ENCODE measurements around the gene HMG20A. TPM values are rescaled to one million over a fixed set of nuclear protein-coding genes. Genes with fewer than 3 reads are reported as not detected.

HMG20A gene
- total RNA-seq, 2 donors from 2014 or later, result 43.1 to 44.6 TPM

- H3K4me1 Mint-ChIP-seq (ENCODE audit: low read depth), result peaks cover 27% of the 10 kb centered on the region
- no peak overlapping the region for H3K27ac Mint-ChIP-seq
- H3K27me3 Mint-ChIP-seq (ENCODE audit: low read depth), result no peaks in the 10 kb centered on the region
- DNase-seq, result no peak
- no peaks in the 10 kb centered on the region for H3K9me3 Mint-ChIP-seq
- no peak for ATAC-seq (replicated peaks in 1 of 2)
- H3K4me3 Mint-ChIP-seq, result no peak overlapping the region
- no peaks in the 10 kb centered on the region for H3K36me3 Mint-ChIP-seq (ENCODE audit: insufficient read depth in 2 of 2)
Observed at GRCh38 chr15:77494073-77494867, 73.6 kb downstream of the HMG20A start.

GRCh38 chr15:77494964-77495363 lies 74.3 kb downstream of the HMG20A start:
- ATAC-seq (replicated peaks in 1 of 2), result no peak
- Mint-ChIP-seq H3K4me3 (no peak overlapping the region), H3K36me3 (ENCODE audit: insufficient read depth in 2 of 2) (no peaks in the 10 kb centered on the region), H3K9me3 (no peaks in the 10 kb centered on the region), H3K4me1 (ENCODE audit: low read depth) (peaks cover 27% of the 10 kb centered on the region), H3K27ac (no peak overlapping the region), H3K27me3 (ENCODE audit: low read depth) (no peaks in the 10 kb centered on the region)
- no peak for DNase-seq

- no peaks in the 10 kb centered on the region for H3K27me3 Mint-ChIP-seq (ENCODE audit: low read depth)
- no peak overlapping the region for H3K27ac Mint-ChIP-seq
- DNase-seq, result no peak
- no peaks in the 10 kb centered on the region for H3K9me3 Mint-ChIP-seq
- no peaks in the 10 kb centered on the region for H3K36me3 Mint-ChIP-seq (ENCODE audit: insufficient read depth in 2 of 2)
- peaks cover 25% of the 10 kb centered on the region for H3K4me1 Mint-ChIP-seq (ENCODE audit: low read depth)
- H3K4me3 Mint-ChIP-seq, result no peak overlapping the region
- no peak for ATAC-seq (replicated peaks in 1 of 2)
Observed at GRCh38 chr15:77495838-77496596, 75.3 kb downstream of the HMG20A start.

GRCh38 chr15:77496715-77497109 lies 76.0 kb downstream of the HMG20A start:
- no peaks in the 10 kb centered on the region for H3K27me3 Mint-ChIP-seq (ENCODE audit: low read depth)
- no peaks in the 10 kb centered on the region for H3K36me3 Mint-ChIP-seq (ENCODE audit: insufficient read depth in 2 of 2)
- ATAC-seq (replicated peaks in 1 of 2), result peak; percentile 71 to 72
- DNase-seq, result peak; percentile 72 to 79
- no peak overlapping the region for H3K27ac Mint-ChIP-seq
- H3K4me1 Mint-ChIP-seq (ENCODE audit: low read depth), result peaks cover 31% of the 10 kb centered on the region
- no peak overlapping the region for H3K4me3 Mint-ChIP-seq
- H3K9me3 Mint-ChIP-seq, result no peaks in the 10 kb centered on the region

GRCh38 chr15:77497110-77497737 lies 76.5 kb downstream of the HMG20A start:
- Mint-ChIP-seq H3K27ac (no peak overlapping the region), H3K27me3 (ENCODE audit: low read depth) (no peaks in the 10 kb centered on the region), H3K4me3 (no peak overlapping the region), H3K4me1 (ENCODE audit: low read depth) (peaks cover 31% of the 10 kb centered on the region), H3K9me3 (no peaks in the 10 kb centered on the region), H3K36me3 (ENCODE audit: insufficient read depth in 2 of 2) (no peaks in the 10 kb centered on the region)
- DNase-seq, result no peak
- ATAC-seq (replicated peaks in 1 of 2), result no peak

- no peak overlapping the region for H3K27ac Mint-ChIP-seq
- no peak for ATAC-seq (replicated peaks in 1 of 2)
- no peaks in the 10 kb centered on the region for H3K36me3 Mint-ChIP-seq (ENCODE audit: insufficient read depth in 2 of 2)
Observed at GRCh38 chr15:77497942-77498361, 77.3 kb downstream of the HMG20A start.

GRCh38 chr15:77499087-77499760 lies 78.5 kb downstream of the HMG20A start:
- ATAC-seq (replicated peaks in 1 of 2) (no peak), DNase-seq (no peak)
- H3K27ac Mint-ChIP-seq, result no peak overlapping the region
- no peak overlapping the region for H3K4me3 Mint-ChIP-seq
- no peaks in the 10 kb centered on the region for H3K27me3 Mint-ChIP-seq (ENCODE audit: low read depth)
- no peaks in the 10 kb centered on the region for H3K36me3 Mint-ChIP-seq (ENCODE audit: insufficient read depth in 2 of 2)
- no peaks in the 10 kb centered on the region for H3K9me3 Mint-ChIP-seq
- peaks cover 11% of the 10 kb centered on the region for H3K4me1 Mint-ChIP-seq (ENCODE audit: low read depth)

More at GRCh38 chr15:77497942-77498361, 77.3 kb downstream of the HMG20A start:
- Mint-ChIP-seq H3K9me3 (no peaks in the 10 kb centered on the region), H3K27me3 (ENCODE audit: low read depth) (no peaks in the 10 kb centered on the region), H3K4me1 (ENCODE audit: low read depth) (peaks cover 24% of the 10 kb centered on the region), H3K4me3 (no peak overlapping the region)
- DNase-seq, result no peak

GRCh38 chr15:77500989-77501388 lies 80.3 kb downstream of the HMG20A start:
- no peak for DNase-seq
- H3K27ac Mint-ChIP-seq, result no peak overlapping the region
- no peak for ATAC-seq (replicated peaks in 1 of 2)
- H3K4me3 Mint-ChIP-seq, result no peak overlapping the region
- no peaks in the 10 kb centered on the region for H3K36me3 Mint-ChIP-seq (ENCODE audit: insufficient read depth in 2 of 2)
- H3K27me3 Mint-ChIP-seq (ENCODE audit: low read depth), result no peaks in the 10 kb centered on the region
- no peaks in the 10 kb centered on the region for H3K9me3 Mint-ChIP-seq
- H3K4me1 Mint-ChIP-seq (ENCODE audit: low read depth), result peaks cover 9% of the 10 kb centered on the region

- H3K27ac Mint-ChIP-seq, result no peak overlapping the region
- peaks cover 9% of the 10 kb centered on the region for H3K4me1 Mint-ChIP-seq (ENCODE audit: low read depth)
- no peak overlapping the region for H3K4me3 Mint-ChIP-seq
- no peak for DNase-seq
- H3K27me3 Mint-ChIP-seq (ENCODE audit: low read depth), result no peaks in the 10 kb centered on the region
- no peaks in the 10 kb centered on the region for H3K36me3 Mint-ChIP-seq (ENCODE audit: insufficient read depth in 2 of 2)
- no peaks in the 10 kb centered on the region for H3K9me3 Mint-ChIP-seq
- no peak for ATAC-seq (replicated peaks in 1 of 2)
Observed at GRCh38 chr15:77502379-77503095, 81.8 kb downstream of the HMG20A start.

GRCh38 chr15:77503240-77503639 lies 82.6 kb downstream of the HMG20A start:
- DNase-seq, result no peak
- Mint-ChIP-seq H3K9me3 (no peaks in the 10 kb centered on the region), H3K27me3 (ENCODE audit: low read depth) (no peaks in the 10 kb centered on the region), H3K4me3 (no peak overlapping the region), H3K4me1 (ENCODE audit: low read depth) (peaks cover 9% of the 10 kb centered on the region), H3K36me3 (ENCODE audit: insufficient read depth in 2 of 2) (no peaks in the 10 kb centered on the region), H3K27ac (no peak overlapping the region)
- ATAC-seq (replicated peaks in 1 of 2), result no peak

- Mint-ChIP-seq H3K4me1 (ENCODE audit: low read depth) (peaks cover 9% of the 10 kb centered on the region), H3K9me3 (no peaks in the 10 kb centered on the region), H3K4me3 (no peak overlapping the region), H3K27ac (no peak overlapping the region), H3K36me3 (ENCODE audit: insufficient read depth in 2 of 2) (no peaks in the 10 kb centered on the region), H3K27me3 (ENCODE audit: low read depth) (no peaks in the 10 kb centered on the region)
- ATAC-seq (replicated peaks in 1 of 2) (no peak), DNase-seq (no peak)
Observed at GRCh38 chr15:77503764-77504163, 83.1 kb downstream of the HMG20A start.

GRCh38 chr15:77504306-77504705 lies 83.6 kb downstream of the HMG20A start:
- no peaks in the 10 kb centered on the region for H3K9me3 Mint-ChIP-seq

More at GRCh38 chr15:77504306-77504705, 83.6 kb downstream of the HMG20A start:
- H3K27ac Mint-ChIP-seq, result no peak overlapping the region
- no peak overlapping the region for H3K4me3 Mint-ChIP-seq
- peaks cover 9% of the 10 kb centered on the region for H3K4me1 Mint-ChIP-seq (ENCODE audit: low read depth)
- H3K27me3 Mint-ChIP-seq (ENCODE audit: low read depth), result no peaks in the 10 kb centered on the region
- DNase-seq (no peak), ATAC-seq (replicated peaks in 1 of 2) (no peak)
- no peaks in the 10 kb centered on the region for H3K36me3 Mint-ChIP-seq (ENCODE audit: insufficient read depth in 2 of 2)
